HG03095 (cell line): Measurements from ENCODE around the gene HMCN2.

Experiments used
- ATAC-seq: cut with Tn5 transposase; IDR thresholded peaks from one replicate; pipeline ENCODE4 v1.9.1; 2021; ENCODE audit warnings: moderate library complexity; ENCODE audit not compliant: unreplicated experiment

HMCN2 gene

GRCh38 chr9:130341839-130342713 lies 76.5 kb downstream of the HMCN2 start:
- no peak for ATAC-seq

GRCh38 chr9:130342714-130343085 lies 77.1 kb downstream of the HMCN2 start:
- no peak for ATAC-seq

DNA sequence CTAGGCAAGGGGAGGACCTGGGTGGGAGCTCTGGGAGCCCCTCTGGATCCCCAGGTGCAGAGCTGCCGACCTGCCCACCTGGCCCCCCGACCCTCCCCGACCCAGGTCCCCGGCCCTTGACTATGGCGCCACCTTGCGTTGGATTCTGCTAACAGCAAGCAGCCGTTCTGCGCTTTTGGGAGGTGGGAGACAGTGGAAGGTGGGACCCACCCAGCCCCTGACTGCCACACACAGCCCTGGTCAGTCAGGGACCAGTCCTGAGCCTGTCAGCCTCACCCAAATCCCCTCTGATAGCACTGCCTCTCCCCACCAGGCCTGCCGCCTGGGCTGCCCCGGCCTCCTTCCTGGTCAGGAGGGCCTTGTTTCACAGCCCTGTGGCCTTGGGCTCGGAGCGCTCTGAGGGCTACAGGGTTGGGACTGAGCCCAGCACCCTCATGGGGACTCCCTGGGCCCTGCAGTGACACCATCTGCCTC lies 77.9 kb downstream of the HMCN2 start:
- no peak for ATAC-seq

DNA sequence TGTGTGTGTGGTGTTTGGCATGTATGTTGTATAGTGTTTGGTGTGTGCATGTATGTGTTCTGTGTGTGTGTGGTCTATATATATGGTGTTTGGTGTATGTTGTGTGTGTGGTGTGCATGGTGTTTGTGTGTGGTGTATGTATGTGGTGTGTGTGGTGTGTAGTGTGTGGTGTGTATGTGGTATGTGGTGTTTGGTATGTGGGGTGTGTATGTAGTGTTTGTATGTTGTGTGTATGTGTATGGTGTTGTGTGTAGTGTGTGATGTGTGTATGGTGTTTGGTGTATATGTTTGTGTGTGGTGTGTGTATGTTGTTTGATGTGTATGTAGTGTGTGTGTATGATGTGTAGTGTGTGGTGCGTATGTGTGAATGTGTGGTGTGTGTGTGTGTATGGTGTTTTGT lies 78.8 kb downstream of the HMCN2 start:
- no peak for ATAC-seq

- no peak for ATAC-seq
These were observed 79.7 kb downstream of the HMCN2 start for GRCh38 chr9:130345009-130345896.

DNA sequence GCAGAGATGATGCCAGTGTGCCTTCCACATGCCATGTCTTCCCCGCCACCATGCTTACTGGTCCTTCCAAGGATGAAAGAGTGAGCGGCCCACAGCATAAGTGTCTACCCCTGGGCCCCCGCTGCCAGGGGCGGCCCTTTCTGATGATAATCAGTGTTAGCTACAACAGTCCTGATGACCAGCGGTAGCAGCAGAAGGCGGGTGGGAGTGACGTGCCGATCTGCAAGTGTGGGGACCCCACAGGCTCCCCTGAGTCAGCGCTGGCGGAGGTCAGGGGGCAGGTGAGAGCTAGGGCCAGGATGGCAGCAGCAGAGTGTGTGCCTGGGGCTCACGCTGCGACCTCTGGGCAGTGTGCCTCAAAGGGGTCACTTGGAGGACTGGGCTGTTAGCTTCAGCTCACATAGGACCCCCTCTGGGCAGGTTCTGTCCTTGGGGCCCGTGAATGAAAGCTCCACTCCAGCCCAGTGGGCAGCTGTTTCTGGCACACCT lies 80.4 kb downstream of the HMCN2 start:
- no peak for ATAC-seq

DNA sequence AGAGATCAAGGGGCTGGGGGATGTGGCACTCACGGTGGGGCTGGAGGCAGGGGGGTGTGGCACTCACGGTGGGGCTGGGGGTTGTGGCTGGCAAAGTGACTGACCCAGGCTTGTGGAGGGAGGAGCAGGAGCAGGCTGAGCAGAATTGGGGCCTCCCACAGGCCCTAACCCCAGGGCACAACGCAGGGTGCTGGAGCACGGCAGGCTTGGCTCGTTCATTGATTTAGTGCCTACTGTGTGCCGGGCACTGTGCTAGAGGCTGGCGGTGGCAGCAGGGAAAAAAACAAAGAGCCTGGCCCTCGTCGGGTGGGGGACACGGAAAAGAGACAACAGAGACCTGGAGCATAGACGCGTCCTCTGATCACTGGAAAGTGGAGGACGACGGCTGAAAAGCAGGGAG lies 80.9 kb downstream of the HMCN2 start:
- ATAC-seq, result no peak

- ATAC-seq, result no peak
These were observed 81.5 kb downstream of the HMCN2 start for GRCh38 chr9:130347036-130347435.

DNA sequence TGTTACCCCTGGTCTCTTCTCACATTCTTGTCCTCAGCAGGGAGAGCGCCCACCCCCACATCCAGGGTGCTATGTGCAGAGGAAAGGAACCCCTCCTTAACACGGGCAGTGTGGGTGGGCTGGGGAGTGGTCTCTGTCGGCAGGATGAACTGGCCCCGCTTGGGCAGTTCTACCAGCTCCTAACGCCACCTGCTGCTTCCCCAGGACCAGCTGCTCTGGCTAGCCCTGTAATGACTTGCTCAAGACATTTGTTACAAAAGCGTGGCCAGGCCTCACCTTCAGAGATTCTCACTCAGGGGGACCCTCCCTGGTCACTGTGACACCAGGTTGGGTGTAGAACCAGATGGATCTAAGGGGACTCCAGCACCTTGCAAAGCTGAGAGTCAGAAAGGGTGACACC lies 82.4 kb downstream of the HMCN2 start:
- no peak for ATAC-seq

DNA sequence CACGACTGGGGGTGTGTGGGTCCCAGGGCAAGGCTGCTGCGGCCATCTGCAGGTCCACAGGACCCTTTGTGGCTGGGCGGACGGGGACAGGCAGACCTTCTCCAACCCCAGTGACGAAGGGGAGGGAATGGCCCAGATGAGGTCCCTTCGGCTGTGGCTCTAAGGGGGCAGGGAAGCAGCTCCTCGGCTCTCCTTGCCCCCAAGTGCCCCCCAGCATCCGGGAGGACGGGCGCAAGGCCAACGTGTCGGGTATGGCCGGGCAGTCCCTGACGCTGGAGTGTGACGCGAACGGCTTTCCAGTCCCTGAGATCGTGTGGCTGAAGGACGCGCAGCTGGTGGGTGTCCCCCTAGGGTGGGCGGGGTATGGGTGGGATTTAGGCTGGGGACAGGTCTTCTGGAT lies 82.8 kb downstream of the HMCN2 start:
- ATAC-seq, result no peak

DNA sequence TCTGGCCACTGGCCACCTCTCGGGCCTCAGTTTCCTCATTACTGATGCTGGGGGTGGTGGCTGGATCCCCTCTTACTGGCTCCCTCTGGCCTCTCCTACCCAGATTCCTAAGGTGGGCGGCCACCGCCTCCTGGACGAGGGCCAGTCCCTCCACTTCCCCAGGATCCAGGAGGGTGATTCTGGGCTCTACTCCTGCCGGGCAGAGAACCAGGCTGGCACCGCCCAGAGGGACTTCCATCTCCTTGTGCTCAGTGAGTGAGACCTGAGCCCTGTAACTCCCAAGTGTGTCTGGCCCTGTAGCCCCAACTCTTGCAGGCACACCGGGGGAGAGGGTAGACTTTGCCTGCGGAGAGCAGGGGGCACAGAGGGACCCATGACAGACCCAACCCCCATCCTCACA lies 83.3 kb downstream of the HMCN2 start:
- no peak for ATAC-seq

DNA sequence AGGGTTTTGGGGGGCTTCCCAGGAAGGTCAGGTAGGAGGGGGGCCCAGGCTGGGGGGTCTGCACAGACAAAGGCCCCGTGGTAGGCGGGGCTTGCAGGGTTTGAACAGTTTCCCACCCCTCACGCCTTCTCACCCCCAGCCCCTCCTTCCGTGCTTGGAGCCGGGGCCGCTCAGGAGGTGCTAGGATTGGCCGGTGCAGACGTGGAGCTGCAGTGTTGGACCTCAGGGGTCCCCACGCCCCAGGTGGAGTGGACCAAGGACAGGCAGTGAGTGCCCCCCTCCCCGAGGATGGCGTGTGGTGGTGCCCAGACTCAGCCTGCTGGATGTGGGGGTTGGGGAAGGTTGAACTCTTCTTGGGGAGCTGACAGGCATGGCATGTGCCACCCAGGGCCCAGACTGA lies 83.8 kb downstream of the HMCN2 start:
- no peak for ATAC-seq

- no peak for ATAC-seq
These were observed 85.8 kb downstream of the HMCN2 start for GRCh38 chr9:130351343-130351742.

DNA sequence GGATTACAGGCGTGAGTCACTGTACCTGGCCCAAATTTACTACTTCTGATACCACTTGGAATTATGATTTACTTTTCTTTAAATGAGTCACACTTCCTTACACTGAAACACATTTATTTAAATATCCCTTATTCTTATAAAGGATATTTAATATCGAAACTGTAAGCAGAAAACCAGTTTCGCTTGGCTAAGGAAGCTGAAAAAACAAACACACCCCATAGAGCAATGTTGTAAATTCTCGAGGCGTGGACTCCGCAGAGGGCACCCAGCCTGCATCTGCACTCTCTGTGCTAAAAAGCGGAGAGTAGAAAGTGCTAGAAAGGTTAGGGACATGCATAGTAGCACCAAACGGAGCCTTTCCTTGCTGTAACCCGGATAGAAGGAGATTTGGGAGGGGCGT lies 86.5 kb downstream of the HMCN2 start:
- no peak for ATAC-seq

GRCh38 chr9:130352586-130353285 lies 87.2 kb downstream of the HMCN2 start:
- ATAC-seq, result no peak

DNA sequence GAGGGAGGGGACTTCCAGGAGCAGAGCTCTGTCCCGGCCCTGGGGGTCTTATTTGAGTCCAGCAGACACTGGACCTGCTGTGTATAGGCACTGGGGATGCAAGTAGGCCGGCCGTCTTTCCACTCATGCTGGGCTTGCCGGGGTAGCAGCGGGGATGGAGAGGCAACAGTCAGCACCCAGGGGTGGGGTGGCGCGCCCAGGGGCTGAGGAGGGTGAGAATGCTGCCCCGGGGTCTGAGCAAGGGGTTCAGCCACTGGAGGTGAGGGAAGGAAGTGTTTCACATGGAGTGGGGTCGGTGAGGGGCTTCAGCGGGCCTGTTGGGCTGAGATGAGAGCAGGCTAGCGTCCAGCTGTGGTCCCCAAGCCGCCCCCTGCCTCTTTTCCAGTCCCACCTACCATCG lies 88.8 kb downstream of the HMCN2 start:
- ATAC-seq, result no peak

- ATAC-seq, result no peak
These were observed 89.2 kb downstream of the HMCN2 start for GRCh38 chr9:130354806-130355205.

- ATAC-seq, result no peak
These were observed 90.5 kb downstream of the HMCN2 start for GRCh38 chr9:130356033-130356432.

DNA sequence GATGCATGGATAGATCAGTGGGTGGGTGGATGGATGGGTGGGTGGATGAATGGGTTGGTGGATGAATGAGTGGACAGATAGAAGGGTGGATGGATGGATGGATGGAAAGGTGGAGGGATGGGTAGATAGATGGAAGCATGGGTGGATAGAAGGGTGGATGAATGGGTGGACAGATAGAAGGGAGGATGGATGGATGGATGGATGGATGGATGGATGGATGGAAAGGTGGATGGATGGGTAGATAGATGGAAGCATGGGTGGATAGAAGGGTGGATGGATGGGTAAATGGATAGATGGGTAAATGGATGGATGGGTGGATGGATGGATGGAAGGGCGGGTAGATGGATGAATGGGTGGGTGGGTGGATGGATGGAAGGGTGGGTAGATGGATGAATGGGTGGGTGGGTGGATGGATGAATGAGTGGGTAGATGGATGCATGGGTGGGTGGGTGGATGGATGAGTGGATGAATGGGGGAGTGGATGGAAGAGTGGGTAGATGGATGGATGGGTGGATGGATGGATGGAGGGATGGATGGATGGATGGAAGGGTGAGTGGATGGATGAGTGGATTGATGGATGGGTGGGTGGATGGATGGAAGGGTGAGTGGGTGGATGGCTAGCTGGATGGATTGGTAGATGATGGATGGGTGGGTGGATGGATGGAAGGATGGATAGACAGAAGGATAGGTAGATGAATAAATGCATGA lies 91.5 kb downstream of the HMCN2 start:
- no peak for ATAC-seq

GRCh38 chr9:130358928-130359327 lies 93.4 kb downstream of the HMCN2 start:
- ATAC-seq, result no peak

DNA sequence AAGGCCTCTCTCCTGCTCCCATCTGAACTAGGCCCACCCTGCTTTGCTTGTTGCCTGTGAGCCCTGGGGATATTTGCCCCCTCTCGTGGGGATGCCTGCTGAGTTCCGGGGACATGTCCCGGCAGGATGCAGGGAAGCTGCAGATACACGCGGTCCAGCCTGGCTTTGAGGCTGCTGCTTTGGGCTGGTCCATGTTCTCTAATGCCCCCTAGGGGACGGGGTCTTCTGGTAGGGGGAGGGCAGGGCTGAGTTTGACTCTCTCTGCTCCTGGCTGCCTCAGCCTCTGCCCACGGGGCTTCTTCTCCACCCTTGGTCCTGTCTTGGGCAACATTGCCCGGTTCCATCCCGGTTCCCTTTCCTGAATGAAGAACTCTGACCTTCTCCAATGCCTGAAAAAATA lies 94.3 kb downstream of the HMCN2 start:
- no peak for ATAC-seq
